Neuronal stem cell (in vitro differentiated cells): ENCODE measurements around the gene TMEM156.
A peak's percentile ranks its signal among the peaks of the same experiment; 100 is the strongest.

ENCODE experiments used
- DNase-seq: peaks from one replicate; pipeline ENCODE4 v3.0.0-alpha.2; 2013; ENCODE audit warnings: low spot score
- H2AFZ ChIP-seq: one replicate; pipeline ENCODE4 v1.6.1; 2013; ENCODE audit warnings: mild to moderate bottlenecking, low read length, inconsistent platforms
- H2AK5ac ChIP-seq: 2 replicates; pipeline ENCODE4 v1.6.1; 2013; ENCODE audit warnings: low read depth, mild to moderate bottlenecking, inconsistent platforms, low read length, moderate library complexity, mixed read lengths
- H2BK120ac ChIP-seq: 2 replicates; pipeline ENCODE4 v1.6.1; 2013; ENCODE audit warnings: low read depth, mild to moderate bottlenecking, inconsistent platforms, low read length, moderate library complexity, mixed read lengths
- H2BK12ac ChIP-seq: one replicate; pipeline ENCODE4 v1.6.1; 2013; ENCODE audit warnings: low read length, inconsistent platforms
- H2BK15ac ChIP-seq: 2 replicates; pipeline ENCODE4 v1.6.1; 2013; ENCODE audit warnings: mild to moderate bottlenecking, low read length, inconsistent platforms, mixed read lengths
- H2BK5ac ChIP-seq: one replicate; pipeline ENCODE4 v1.6.1; 2013; ENCODE audit warnings: inconsistent platforms, mild to moderate bottlenecking, low read length, moderate library complexity
- H3K14ac ChIP-seq: one replicate; pipeline ENCODE4 v1.6.1; 2013; ENCODE audit warnings: low read length, inconsistent platforms
- H3K18ac ChIP-seq: 2 replicates; pipeline ENCODE4 v1.6.1; 2013; ENCODE audit warnings: low read length, inconsistent platforms
- H3K23ac ChIP-seq: 2 replicates; pipeline ENCODE4 v1.6.1; 2013; ENCODE audit warnings: low read depth, mild to moderate bottlenecking, mixed read lengths, low read length, inconsistent platforms; ENCODE audit not compliant: poor library complexity
- H3K27ac ChIP-seq: replicated peaks from 3 replicates; pipeline ENCODE4 v1.5.1; 2013; ENCODE audit warnings: low read length, inconsistent platforms
- H3K27me3 ChIP-seq, 3 experiments: 2 replicates each; pipeline ENCODE4 v1.6.1; 2013; ENCODE audit warnings: low read length in 3 of 3, mild to moderate bottlenecking in 2 of 3, inconsistent platforms in 1 of 3, low read depth in 1 of 3, mixed read lengths in 1 of 3, moderate library complexity in 1 of 3; ENCODE audit not compliant: control insufficient read depth in 3 of 3, insufficient read depth in 3 of 3
- H3K36me3 ChIP-seq, 2 donors: replicated peaks in 1 of 2; 2 replicates each; pipeline ENCODE4 v1.6.1; 2013; ENCODE audit warnings: low read length in 2 of 2; ENCODE audit not compliant: control insufficient read depth in 2 of 2, insufficient read depth in 2 of 2
- H3K4ac ChIP-seq: 2 replicates; pipeline ENCODE4 v1.6.1; 2013; ENCODE audit warnings: inconsistent platforms, mild to moderate bottlenecking, low read length, moderate library complexity
- H3K4me1 ChIP-seq, 2 donors: 1 replicate in 1 of 2; 2 replicates in 1 of 2; pipeline ENCODE4 v1.6.1; 2013; ENCODE audit warnings: low read length in 2 of 2, low read depth in 1 of 2; ENCODE audit not compliant: control insufficient read depth in 2 of 2, insufficient read depth in 1 of 2
- H3K4me2 ChIP-seq: one replicate; pipeline ENCODE4 v1.6.1; 2013; ENCODE audit warnings: mild to moderate bottlenecking, low read length, inconsistent platforms; ENCODE audit not compliant: insufficient read depth, poor library complexity, severe bottlenecking
- H3K4me3 ChIP-seq, 2 donors: 2 replicates each; pipeline ENCODE4 v1.5.1; 2013; ENCODE audit warnings: low read length in 2 of 2, mild to moderate bottlenecking in 2 of 2, inconsistent platforms in 1 of 2, moderate library complexity in 1 of 2
- H3K79me1 ChIP-seq: one replicate; pipeline ENCODE4 v1.6.1; 2013; ENCODE audit warnings: low read depth, mild to moderate bottlenecking, inconsistent platforms, low read length, moderate library complexity
- H3K9ac ChIP-seq: one replicate; pipeline ENCODE4 v1.6.1; 2013; ENCODE audit warnings: mild to moderate bottlenecking, low read depth, low read length, inconsistent platforms; ENCODE audit not compliant: poor library complexity
- H3K9me3 ChIP-seq, 2 donors: replicated peaks in 1 of 2; 2 replicates each; pipeline versions ENCODE3 to v1.6.1; 2013; ENCODE audit warnings: low read length in 2 of 2, mild to moderate bottlenecking in 2 of 2, inconsistent platforms in 1 of 2, low read depth in 1 of 2, mixed read lengths in 1 of 2, moderate library complexity in 1 of 2; ENCODE audit not compliant: control insufficient read depth in 2 of 2, insufficient read depth in 1 of 2
- H4K8ac ChIP-seq: one replicate; pipeline ENCODE4 v1.6.1; 2013; ENCODE audit warnings: low read depth, mild to moderate bottlenecking, inconsistent platforms, low read length, moderate library complexity
- H4K91ac ChIP-seq: one replicate; pipeline ENCODE4 v1.6.1; 2013; ENCODE audit warnings: low read length, low read depth, mild to moderate bottlenecking, inconsistent platforms; ENCODE audit not compliant: poor library complexity
- WGBS, 2 donors: extraction: QIAGEN DNeasy Blood & Tissue Kit; methylation state at CpG; one replicate each; pipeline ENCODE4 v1.1.7; 2013; ENCODE audit warnings: missing lambda C conversion rate in 2 of 2, mixed read lengths in 1 of 2; ENCODE audit not compliant: insufficient read length in 2 of 2, insufficient replicate concordance in 1 of 2; ENCODE audit errors: extremely low coverage in 2 of 2; 5-methylcytosine and 5-hydroxymethylcytosine counted together

Gene TMEM156

GRCh38 chr4:39067031-39067430 is 34.8 kb upstream of the TMEM156 start:
- Histone ChIP-seq H3K23ac (no peak overlapping the region), H3K4me3 (no peak overlapping the region), H3K14ac (no peak overlapping the region), H2AFZ (no peak overlapping the region), H4K91ac (no peak overlapping the region), H3K79me1 (no peaks in the 10 kb centered on the region), H3K36me3 (no peaks in the 10 kb centered on the region), H3K4ac (no peak overlapping the region), H3K4me2 (no peak overlapping the region), H3K4me1 (peaks cover under 1 to 4% of the 10 kb centered on the region in 2 donors), H4K8ac (no peak overlapping the region), H3K9me3 (no peaks in the 10 kb centered on the region), H3K18ac (no peak overlapping the region), H2BK5ac (no peak overlapping the region), H3K27ac (no peak overlapping the region), H2BK120ac (no peak overlapping the region), H2AK5ac (no peak overlapping the region), H3K9ac (no peak overlapping the region), H2BK15ac (no peak overlapping the region), H2BK12ac (no peak overlapping the region), H3K27me3 (no peaks in the 10 kb centered on the region)
- no CpG with 5 or more reads among the region's 2 CpGs for WGBS, 2 donors
- no peak for DNase-seq

GRCh38 chr4:39066371-39066770 is 34.2 kb upstream of the TMEM156 start:
- H2AK5ac ChIP-seq: no peak overlapping the region
- no peak overlapping the region for H3K18ac ChIP-seq
- no CpG with 5 or more reads among the region's 2 CpGs for WGBS, 2 donors
- no peak overlapping the region for H2AFZ ChIP-seq
- DNase-seq: no peak
- no peaks in the 10 kb centered on the region for H3K27me3 ChIP-seq
- H2BK12ac ChIP-seq: no peak overlapping the region
- H3K23ac ChIP-seq: no peak overlapping the region
- no peaks in the 10 kb centered on the region for H3K36me3 ChIP-seq
- no peaks in the 10 kb centered on the region for H3K9me3 ChIP-seq
- H3K4me1 ChIP-seq: peaks cover 4% of the 10 kb centered on the region in 2 donors
- no peak overlapping the region for H4K8ac ChIP-seq
- no peak overlapping the region for H4K91ac ChIP-seq
- no peak overlapping the region for H3K4me3 ChIP-seq
- no peaks in the 10 kb centered on the region for H3K79me1 ChIP-seq
- no peak overlapping the region for H2BK120ac ChIP-seq
- no peak overlapping the region for H3K4me2 ChIP-seq
- no peak overlapping the region for H2BK15ac ChIP-seq
- H2BK5ac ChIP-seq: no peak overlapping the region
- no peak overlapping the region for H3K27ac ChIP-seq
- no peak overlapping the region for H3K14ac ChIP-seq
- H3K4ac ChIP-seq: no peak overlapping the region
- H3K9ac ChIP-seq: no peak overlapping the region

GRCh38 chr4:39063430-39063829 is 31.2 kb upstream of the TMEM156 start:
- H4K91ac ChIP-seq: no peak overlapping the region
- H3K4me1 ChIP-seq: peaks cover 4% of the 10 kb centered on the region in 2 donors

GRCh38 chr4:39062770-39063097 is 30.5 kb upstream of the TMEM156 start:
- peak overlapping the region; percentile 49 to 53 for H3K4me3 ChIP-seq
- H3K79me1 ChIP-seq: no peaks in the 10 kb centered on the region
- no peak overlapping the region for H2BK15ac ChIP-seq
- no peak overlapping the region for H2BK12ac ChIP-seq
- no peak overlapping the region for H2BK120ac ChIP-seq
- no peaks in the 10 kb centered on the region for H3K9me3 ChIP-seq
- no peak overlapping the region for H4K91ac ChIP-seq
- WGBS, 2 donors: no CpG with 5 or more reads among the region's 4 CpGs
- no peaks in the 10 kb centered on the region for H3K27me3 ChIP-seq
- DNase-seq: no peak
- H2AFZ ChIP-seq: peak overlapping the region; percentile 64
- no peak overlapping the region for H4K8ac ChIP-seq
- peak overlapping the region; percentile 53 for H3K18ac ChIP-seq
- H3K4me1 ChIP-seq: peaks cover 4% of the 10 kb centered on the region in 2 donors
- H3K23ac ChIP-seq: no peak overlapping the region
- H3K36me3 ChIP-seq: no peaks in the 10 kb centered on the region
- H3K14ac ChIP-seq: no peak overlapping the region
- H3K27ac ChIP-seq: peak overlapping the region; percentile 45
- no peak overlapping the region for H2AK5ac ChIP-seq
- no peak overlapping the region for H3K4ac ChIP-seq
- peak overlapping the region; percentile 58 for H3K4me2 ChIP-seq
- no peak overlapping the region for H2BK5ac ChIP-seq
- H3K9ac ChIP-seq: no peak overlapping the region

More at GRCh38 chr4:39063430-39063829, 31.2 kb upstream of the TMEM156 start:
- no peaks in the 10 kb centered on the region for H3K9me3 ChIP-seq
- H2BK5ac ChIP-seq: no peak overlapping the region
- no peak overlapping the region for H2BK120ac ChIP-seq
- H3K79me1 ChIP-seq: no peaks in the 10 kb centered on the region
- no peak overlapping the region for H2AFZ ChIP-seq
- no peak overlapping the region for H2BK15ac ChIP-seq
- no peak overlapping the region for H3K4me2 ChIP-seq
- H3K18ac ChIP-seq: no peak overlapping the region
- H3K36me3 ChIP-seq: no peaks in the 10 kb centered on the region
- no peak overlapping the region for H3K4me3 ChIP-seq
- no peak overlapping the region for H3K14ac ChIP-seq
- DNase-seq: no peak
- H2BK12ac ChIP-seq: no peak overlapping the region
- no peak overlapping the region for H3K9ac ChIP-seq
- no peaks in the 10 kb centered on the region for H3K27me3 ChIP-seq
- no peak overlapping the region for H2AK5ac ChIP-seq
- H4K8ac ChIP-seq: no peak overlapping the region
- no peak overlapping the region for H3K27ac ChIP-seq
- H3K4ac ChIP-seq: no peak overlapping the region
- H3K23ac ChIP-seq: no peak overlapping the region
